HG03520 (cell line): ENCODE results near the gene SMARCA4.
A peak's percentile ranks its signal among the peaks of the same experiment; 100 is the strongest.

ENCODE experiments used
- ATAC-seq: cut with Tn5 transposase; IDR thresholded peaks from one replicate; pipeline ENCODE4 v1.9.1; 2021; ENCODE audit warnings: mild to moderate bottlenecking, moderate library complexity; ENCODE audit not compliant: unreplicated experiment

SMARCA4 gene

GRCh38 chr19:10960314-10961072 is at the start of gene SMARCA4:
Gene SMARCA4 (plus strand): TSS chr19:10961030. CDS start chr19:10984152, 23,122 bp downstream.
- peak; percentile 67 for ATAC-seq

GRCh38 chr19:10911579-10912363 is 49.1 kb upstream of the SMARCA4 start:
- ATAC-seq: no peak

- no peak for ATAC-seq
These were observed 48.2 kb upstream of the SMARCA4 start for GRCh38 chr19:10912619-10913018.

- no peak for ATAC-seq
These were observed 47.0 kb upstream of the SMARCA4 start for GRCh38 chr19:10913716-10914340.

- no peak for ATAC-seq
These were observed 45.4 kb upstream of the SMARCA4 start for GRCh38 chr19:10915130-10916091.

- no peak for ATAC-seq
These were observed 44.2 kb upstream of the SMARCA4 start for GRCh38 chr19:10916602-10917001.

- ATAC-seq: no peak
These were observed 42.5 kb upstream of the SMARCA4 start for GRCh38 chr19:10918359-10918758.

GRCh38 chr19:10919352-10920287 is 41.2 kb upstream of the SMARCA4 start:
- no peak for ATAC-seq

GRCh38 chr19:10920288-10920655 is 40.6 kb upstream of the SMARCA4 start:
- ATAC-seq: no peak

- no peak for ATAC-seq
These were observed 40.0 kb upstream of the SMARCA4 start for GRCh38 chr19:10920781-10921180.

- no peak for ATAC-seq
These were observed 39.5 kb upstream of the SMARCA4 start for GRCh38 chr19:10921199-10921909.

- ATAC-seq: no peak
These were observed 38.8 kb upstream of the SMARCA4 start for GRCh38 chr19:10921910-10922637.

- ATAC-seq: no peak
These were observed 38.2 kb upstream of the SMARCA4 start for GRCh38 chr19:10922638-10923014.

GRCh38 chr19:10923260-10924112 is 37.3 kb upstream of the SMARCA4 start:
- no peak for ATAC-seq

- ATAC-seq: no peak
These were observed 36.2 kb upstream of the SMARCA4 start for GRCh38 chr19:10924597-10924996.

- peak; percentile 12 for ATAC-seq
These were observed 32.9 kb upstream of the SMARCA4 start for GRCh38 chr19:10927730-10928562.
